ENCODE results near the gene TRIM27. TPM values are rescaled to one million over a fixed set of nuclear protein-coding genes. Genes with fewer than 3 reads are reported as not detected.

Gene TRIM27
- total RNA-seq, 1 experiment from 2014 or later: 79.8 TPM

GRCh38 chr6:28897369-28897745, 26.4 kb downstream of the TRIM27 start:
- peak overlapping the region; percentile 91 for H3K4me3 Mint-ChIP-seq
- no peak for TF ChIP-seq MYBL2 (CRISPR knock-in tag; IDR thresholded peaks at IDR 0.05)
- TF ChIP-seq E2F5 (CRISPR knock-in tag; IDR thresholded peaks at IDR 0.05): 0 out of 2 replicates have a peak, but pooled peaks have one; percentile 5
- TF ChIP-seq, protein P1, sequence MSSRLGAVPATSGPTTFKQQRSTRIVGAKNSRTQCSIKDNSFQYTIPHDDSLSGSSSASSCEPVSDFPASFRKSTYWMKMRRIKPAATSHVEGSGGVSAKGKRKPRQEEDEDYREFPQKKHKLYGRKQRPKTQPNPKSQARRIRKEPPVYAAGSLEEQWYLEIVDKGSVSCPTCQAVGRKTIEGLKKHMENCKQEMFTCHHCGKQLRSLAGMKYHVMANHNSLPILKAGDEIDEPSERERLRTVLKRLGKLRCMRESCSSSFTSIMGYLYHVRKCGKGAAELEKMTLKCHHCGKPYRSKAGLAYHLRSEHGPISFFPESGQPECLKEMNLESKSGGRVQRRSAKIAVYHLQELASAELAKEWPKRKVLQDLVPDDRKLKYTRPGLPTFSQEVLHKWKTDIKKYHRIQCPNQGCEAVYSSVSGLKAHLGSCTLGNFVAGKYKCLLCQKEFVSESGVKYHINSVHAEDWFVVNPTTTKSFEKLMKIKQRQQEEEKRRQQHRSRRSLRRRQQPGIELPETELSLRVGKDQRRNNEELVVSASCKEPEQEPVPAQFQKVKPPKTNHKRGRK (CRISPR knock-in tag; IDR thresholded peaks at IDR 0.05; ENCODE audit: borderline replicate concordance): no peak
- TF ChIP-seq PRRX2 (CRISPR knock-in tag; IDR thresholded peaks at IDR 0.05): no peak
- TF ChIP-seq NR1H2 (CRISPR knock-in tag; IDR thresholded peaks at IDR 0.05): no peak
- TF ChIP-seq TEAD1 (CRISPR knock-in tag; IDR thresholded peaks at IDR 0.05): no peak
- TF ChIP-seq, protein P2, sequence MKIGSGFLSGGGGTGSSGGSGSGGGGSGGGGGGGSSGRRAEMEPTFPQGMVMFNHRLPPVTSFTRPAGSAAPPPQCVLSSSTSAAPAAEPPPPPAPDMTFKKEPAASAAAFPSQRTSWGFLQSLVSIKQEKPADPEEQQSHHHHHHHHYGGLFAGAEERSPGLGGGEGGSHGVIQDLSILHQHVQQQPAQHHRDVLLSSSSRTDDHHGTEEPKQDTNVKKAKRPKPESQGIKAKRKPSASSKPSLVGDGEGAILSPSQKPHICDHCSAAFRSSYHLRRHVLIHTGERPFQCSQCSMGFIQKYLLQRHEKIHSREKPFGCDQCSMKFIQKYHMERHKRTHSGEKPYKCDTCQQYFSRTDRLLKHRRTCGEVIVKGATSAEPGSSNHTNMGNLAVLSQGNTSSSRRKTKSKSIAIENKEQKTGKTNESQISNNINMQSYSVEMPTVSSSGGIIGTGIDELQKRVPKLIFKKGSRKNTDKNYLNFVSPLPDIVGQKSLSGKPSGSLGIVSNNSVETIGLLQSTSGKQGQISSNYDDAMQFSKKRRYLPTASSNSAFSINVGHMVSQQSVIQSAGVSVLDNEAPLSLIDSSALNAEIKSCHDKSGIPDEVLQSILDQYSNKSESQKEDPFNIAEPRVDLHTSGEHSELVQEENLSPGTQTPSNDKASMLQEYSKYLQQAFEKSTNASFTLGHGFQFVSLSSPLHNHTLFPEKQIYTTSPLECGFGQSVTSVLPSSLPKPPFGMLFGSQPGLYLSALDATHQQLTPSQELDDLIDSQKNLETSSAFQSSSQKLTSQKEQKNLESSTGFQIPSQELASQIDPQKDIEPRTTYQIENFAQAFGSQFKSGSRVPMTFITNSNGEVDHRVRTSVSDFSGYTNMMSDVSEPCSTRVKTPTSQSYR (CRISPR knock-in tag; IDR thresholded peaks at IDR 0.05): no peak
- TF ChIP-seq OVOL2 (CRISPR knock-in tag; IDR thresholded peaks at IDR 0.05; ENCODE audit: borderline replicate concordance): no peak
- DNase-seq (ENCODE audit: low spot score) (no peak), ATAC-seq (no peak)
- no peak overlapping the region for H3K27ac Mint-ChIP-seq
- H3K36me3 Mint-ChIP-seq: peaks cover 13% of the 10 kb centered on the region
- H3K27me3 Mint-ChIP-seq (ENCODE audit: low read depth): 0 out of 2 replicates have a peak, but pooled peaks cover 2% of the 10 kb centered on the region
- ChIA-PET POLR2A (interaction anchor here (2.8 kb wide), 1 partner anchor 27 kb away, joined by 11 read pairs; the partner anchor contains the start of gene TRIM27), CTCF (interaction anchor here (0.5 to 2.6 kb wide), 5 partner anchors 27 to 59 kb away, joined by 3 to 17 read pairs (median 3); partner anchors contain the start of gene TRIM27)
- H3K9me3 Mint-ChIP-seq: no peaks in the 10 kb centered on the region
- H3K4me1 Mint-ChIP-seq: peaks cover 9% of the 10 kb centered on the region; the same call in 1 of the 2 replicates

GRCh38 chr6:28896505-28897368, 27.0 kb downstream of the TRIM27 start:
- H3K4me1 Mint-ChIP-seq: peaks cover 9% of the 10 kb centered on the region; the same call in 1 of the 2 replicates
- H3K9me3 Mint-ChIP-seq: no peaks in the 10 kb centered on the region
- H3K27ac Mint-ChIP-seq: peak overlapping the region; percentile 100
- POLR2A ChIA-PET: interaction anchor here (1.3 to 2.8 kb wide), 3 partner anchors 27 to 59 kb away, joined by 3 to 12 read pairs (median 11); partner anchors contain the start of gene TRIM27
- CTCF ChIA-PET: interaction anchor here (0.5 to 2.6 kb wide), 6 partner anchors 27 to 119 kb away, joined by 3 to 17 read pairs (median 4); partner anchors contain the start of gene TRIM27
- peak; percentile 61 for DNase-seq (ENCODE audit: low spot score)
- H3K36me3 Mint-ChIP-seq: peaks cover 8% of the 10 kb centered on the region; the same call in 1 of the 2 replicates
- peak overlapping the region; percentile 91 for H3K4me3 Mint-ChIP-seq
- ATAC-seq: peak; percentile 37
- H3K27me3 Mint-ChIP-seq (ENCODE audit: low read depth): 0 out of 2 replicates have a peak, but pooled peaks cover 2% of the 10 kb centered on the region
- TF ChIP-seq, protein P3, sequence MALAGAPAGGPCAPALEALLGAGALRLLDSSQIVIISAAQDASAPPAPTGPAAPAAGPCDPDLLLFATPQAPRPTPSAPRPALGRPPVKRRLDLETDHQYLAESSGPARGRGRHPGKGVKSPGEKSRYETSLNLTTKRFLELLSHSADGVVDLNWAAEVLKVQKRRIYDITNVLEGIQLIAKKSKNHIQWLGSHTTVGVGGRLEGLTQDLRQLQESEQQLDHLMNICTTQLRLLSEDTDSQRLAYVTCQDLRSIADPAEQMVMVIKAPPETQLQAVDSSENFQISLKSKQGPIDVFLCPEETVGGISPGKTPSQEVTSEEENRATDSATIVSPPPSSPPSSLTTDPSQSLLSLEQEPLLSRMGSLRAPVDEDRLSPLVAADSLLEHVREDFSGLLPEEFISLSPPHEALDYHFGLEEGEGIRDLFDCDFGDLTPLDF (CRISPR knock-in tag; IDR thresholded peaks at IDR 0.05): no peak
- TF ChIP-seq MAX (CRISPR knock-in tag; IDR thresholded peaks at IDR 0.05): peak; percentile 18
- TF ChIP-seq ZNF317 (CRISPR knock-in tag; IDR thresholded peaks at IDR 0.05; ENCODE audit: borderline replicate concordance, low read depth): no peak
- TF ChIP-seq PRDM15 (CRISPR knock-in tag; IDR thresholded peaks at IDR 0.05): no peak
- no peak for TF ChIP-seq SMAD4 (CRISPR knock-in tag; IDR thresholded peaks at IDR 0.05)
- TF ChIP-seq E2F5 (CRISPR knock-in tag; IDR thresholded peaks at IDR 0.05): 0 out of 2 replicates have a peak, but pooled peaks have one; percentile 34
- no peak for TF ChIP-seq PRRX2 (CRISPR knock-in tag; IDR thresholded peaks at IDR 0.05)
- no peak for TF ChIP-seq ZNF219 (CRISPR knock-in tag; IDR thresholded peaks at IDR 0.05; ENCODE audit: borderline replicate concordance)
- no peak for TF ChIP-seq USF1 (CRISPR knock-in tag; IDR thresholded peaks at IDR 0.05)
- no peak for TF ChIP-seq OVOL2 (CRISPR knock-in tag; IDR thresholded peaks at IDR 0.05; ENCODE audit: borderline replicate concordance)
- TF ChIP-seq, protein P4, sequence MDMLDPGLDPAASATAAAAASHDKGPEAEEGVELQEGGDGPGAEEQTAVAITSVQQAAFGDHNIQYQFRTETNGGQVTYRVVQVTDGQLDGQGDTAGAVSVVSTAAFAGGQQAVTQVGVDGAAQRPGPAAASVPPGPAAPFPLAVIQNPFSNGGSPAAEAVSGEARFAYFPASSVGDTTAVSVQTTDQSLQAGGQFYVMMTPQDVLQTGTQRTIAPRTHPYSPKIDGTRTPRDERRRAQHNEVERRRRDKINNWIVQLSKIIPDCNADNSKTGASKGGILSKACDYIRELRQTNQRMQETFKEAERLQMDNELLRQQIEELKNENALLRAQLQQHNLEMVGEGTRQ (CRISPR knock-in tag; IDR thresholded peaks at IDR 0.05): no peak
